SK-N-SH treated with all-trans-retinoic acid at 6 μM for 48 hours (cell line): ENCODE measurements around the gene TIMP1.

ENCODE experiments used
- PATZ1 ChIP-seq: fragments of 250-450 bp; sonication (Bioruptor Pico); IDR thresholded peaks from 2 replicates; pipeline ENCODE4 v1.8.0; 2020; ENCODE audit warnings: mild to moderate bottlenecking, moderate library complexity, borderline replicate concordance
- RARB ChIP-seq: fragments of 250-450 bp; sonication (Bioruptor Pico); IDR thresholded peaks from 2 replicates; pipeline ENCODE4 v1.8.0; 2021; ENCODE audit warnings: mild to moderate bottlenecking, moderate library complexity
- ZFP3 ChIP-seq: fragments of 250-450 bp; sonication (Bioruptor Pico); IDR thresholded peaks from 2 replicates; pipeline ENCODE4 v1.5.0; 2020; ENCODE audit warnings: mild to moderate bottlenecking, moderate library complexity
- ZNF565 ChIP-seq: fragments of 450-650 bp; formaldehyde crosslinking; conservative IDR thresholded peaks from 2 replicates; pipeline ENCODE4 v1.5.0; 2020; ENCODE audit warnings: low read depth, mild to moderate bottlenecking, moderate library complexity

- TF ChIP-seq ZNF565 (no peak), RARB (no peak), PATZ1 (no peak), ZFP3 (CRISPR knock-in tag) (no peak)
Measured at GRCh38 chrX:47577901-47578300, 4.3 kb upstream of the TIMP1 start.
